SK-N-SH (cell line): Measurements from ENCODE around the gene LPIN1. TPM values are rescaled to one million over a fixed set of nuclear protein-coding genes. Genes with fewer than 3 reads are reported as not detected.
A peak's percentile ranks its signal among the peaks of the same experiment; 100 is the strongest.

Experiments used
- CTCF ChIA-PET: fragments of 300-600, 350-600 bp; formaldehyde crosslinking; extraction: SDS; loops from one replicate; lab custom pipeline; 2021; lab: Yijun Ruan, JAX
- POLR2A ChIA-PET: fragments of 350-600 bp; sonication (Branson Sonifier 250); formaldehyde crosslinking; extraction: SDS; loops from one replicate; lab custom pipeline; 2020; ENCODE audit warnings: antibody characterized with exemption, inconsistent platforms; lab: Yijun Ruan, JAX
- DNase-seq: peaks from one replicate; pipeline ENCODE4 v3.0.0; 2012
- H2AFZ ChIP-seq: fragments of 200-600 bp; sonication (generic); 2 replicates; pipeline ENCODE4 v1.8.1; 2016; ENCODE audit warnings: antibody characterized with exemption, mild to moderate bottlenecking, low read depth
- H3F3A ChIP-seq: fragments of 200-600 bp; sonication (generic); replicated peaks from 2 replicates; pipeline ENCODE3; 2016; ENCODE audit warnings: antibody characterized with exemption, mild to moderate bottlenecking; ENCODE audit not compliant: insufficient read depth
- H3K27ac ChIP-seq, 2 experiments: fragments of 200-500 bp in 1 of 2; fragments of 200-600 bp in 1 of 2; sonication (Bioruptor generic) in 1 of 2; sonication (generic), shearing (Covaris generic) in 1 of 2; 2 replicates each; pipeline versions ENCODE4 v1.5.1 to v1.6.1; 2014 to 2016; ENCODE audit warnings: low read depth in 2 of 2, inconsistent platforms in 1 of 2, low read length in 1 of 2, mild to moderate bottlenecking in 1 of 2, mixed read lengths in 1 of 2
- H3K27me3 ChIP-seq: fragments of 200-600 bp; sonication (generic), shearing (Covaris generic); 2 replicates; pipeline ENCODE4 v1.6.1; 2016; ENCODE audit warnings: mixed run types; ENCODE audit not compliant: insufficient read depth
- H3K36me3 ChIP-seq, 2 experiments: fragments of 200-500 bp in 1 of 2; fragments of 200-600 bp in 1 of 2; sonication (Bioruptor generic) in 1 of 2; sonication (generic) in 1 of 2; replicated peaks in 1 of 2; 2 replicates each; pipeline versions ENCODE3 to v1.5.1; 2014 to 2016; ENCODE audit warnings: low read length in 1 of 2, mild to moderate bottlenecking in 1 of 2; ENCODE audit not compliant: insufficient read depth in 2 of 2, control insufficient read depth in 1 of 2
- H3K4me1 ChIP-seq, 2 experiments: fragments of 200-500 bp in 1 of 2; fragments of 200-600 bp in 1 of 2; sonication (Bioruptor generic) in 1 of 2; sonication (generic), shearing (Covaris generic) in 1 of 2; 2 replicates each; pipeline versions ENCODE4 v1.5.1 to v1.6.1; 2014 to 2016; ENCODE audit warnings: low read depth in 1 of 2, low read length in 1 of 2, mixed run types in 1 of 2; ENCODE audit not compliant: insufficient read depth in 2 of 2, control insufficient read depth in 1 of 2
- H3K4me2 ChIP-seq: fragments of 200-600 bp; sonication (generic), shearing (Covaris generic); 2 replicates; pipeline ENCODE4 v1.6.1; 2017; ENCODE audit warnings: mixed run types
- H3K4me3 ChIP-seq, 2 experiments: fragments of 200-500 bp in 1 of 2; fragments of 200-600 bp in 1 of 2; sonication (Bioruptor generic) in 1 of 2; sonication (generic), shearing (Covaris generic) in 1 of 2; 2 replicates each; pipeline versions ENCODE4 v1.5.1 to v1.8.1; 2014 to 2016; ENCODE audit warnings: low read depth in 2 of 2, inconsistent platforms in 1 of 2, low read length in 1 of 2, mild to moderate bottlenecking in 1 of 2, mixed read lengths in 1 of 2, moderate library complexity in 1 of 2
- H3K79me2 ChIP-seq: fragments of 200-600 bp; sonication (generic); 2 replicates; pipeline ENCODE4 v1.8.1; 2017; ENCODE audit warnings: mild to moderate bottlenecking; ENCODE audit not compliant: insufficient read depth
- H3K9ac ChIP-seq: fragments of 200-600 bp; sonication (generic); 2 replicates; pipeline ENCODE4 v1.6.1; 2017; ENCODE audit warnings: mixed run types
- H3K9me2 ChIP-seq: fragments of 200-600 bp; sonication (generic); 2 replicates; pipeline ENCODE4 v1.6.1; 2017; ENCODE audit warnings: mixed run types
- H3K9me3 ChIP-seq: fragments of 200-600 bp; sonication (generic); 2 replicates; pipeline ENCODE4 v1.6.1; 2017; ENCODE audit warnings: mixed run types, mild to moderate bottlenecking, moderate library complexity
- H4K20me1 ChIP-seq: fragments of 200-600 bp; sonication (generic); 2 replicates; pipeline ENCODE4 v1.6.1; 2017; ENCODE audit warnings: mild to moderate bottlenecking, mixed run types; ENCODE audit not compliant: insufficient read depth
- CHD2 ChIP-seq: fragments of 150-350 bp; IDR thresholded peaks from 2 replicates; pipeline ENCODE4 v1.6.1; 2018; ENCODE audit warnings: low read length; ENCODE audit not compliant: partially characterized antibody
- CTCF ChIP-seq: fragments of 200-600 bp; sonication (generic); IDR thresholded peaks from 2 replicates; pipeline ENCODE4 v1.6.1; 2017; ENCODE audit warnings: antibody characterized with exemption, mild to moderate bottlenecking, moderate library complexity
- EP300 ChIP-seq, 2 experiments: IDR thresholded peaks; 2 replicates each; pipeline versions ENCODE4 v1.4.0 to v1.6.1; 2012; ENCODE audit warnings: borderline replicate concordance in 1 of 2, low read depth in 1 of 2, low read length in 1 of 2
- EZH2phosphoT487 ChIP-seq: fragments of 200-600 bp; sonication (generic); IDR thresholded peaks from 2 replicates; pipeline ENCODE4 v1.6.1; 2017; ENCODE audit warnings: low read depth, mixed run types, mild to moderate bottlenecking, antibody characterized with exemption, moderate library complexity, borderline replicate concordance
- FOXM1 ChIP-seq: IDR thresholded peaks from 2 replicates; pipeline ENCODE4 v1.4.0; 2012; ENCODE audit warnings: low read depth, mild to moderate bottlenecking
- GATA2 ChIP-seq: sonication (generic); formaldehyde crosslinking; IDR thresholded peaks from 2 replicates; pipeline ENCODE4 v1.5.0; 2020; ENCODE audit warnings: mild to moderate bottlenecking, missing genetic modification reagents
- IRF3 ChIP-seq: fragments of 150-350 bp; IDR thresholded peaks from 2 replicates; pipeline ENCODE4 v1.6.1; 2016; ENCODE audit warnings: mild to moderate bottlenecking, low read depth, low read length
- MAX ChIP-seq: IDR thresholded peaks from 2 replicates; pipeline ENCODE4 v1.4.0; 2012; ENCODE audit warnings: low read depth
- MEF2A ChIP-seq: IDR thresholded peaks from 2 replicates; pipeline ENCODE4 v1.4.0; 2012; ENCODE audit warnings: low read depth, borderline replicate concordance
- MXI1 ChIP-seq: IDR thresholded peaks from 2 replicates; pipeline ENCODE4 v1.6.1; 2012; ENCODE audit warnings: mild to moderate bottlenecking, low read depth, low read length, improper control_type of control experiment
- NFIC ChIP-seq: IDR thresholded peaks from 2 replicates; pipeline ENCODE4 v1.4.0; 2012; ENCODE audit warnings: borderline replicate concordance
- POLR2AphosphoS5 ChIP-seq: IDR thresholded peaks from 2 replicates; pipeline ENCODE4 v1.6.1; 2012; ENCODE audit warnings: low read depth, low read length
- RAD21 ChIP-seq: IDR thresholded peaks from 2 replicates; pipeline ENCODE4 v1.6.1; 2012; ENCODE audit warnings: mild to moderate bottlenecking, low read length
- RFX5 ChIP-seq: IDR thresholded peaks from 2 replicates; pipeline ENCODE4 v1.6.1; 2012; ENCODE audit warnings: mild to moderate bottlenecking, improper control_type of control experiment, low read length
- TAF1 ChIP-seq: IDR thresholded peaks from 2 replicates; pipeline ENCODE4 v1.6.1; 2012; ENCODE audit warnings: low read depth, mild to moderate bottlenecking, low read length, moderate library complexity, borderline replicate concordance
- TCF12 ChIP-seq: IDR thresholded peaks from 2 replicates; pipeline ENCODE4 v1.4.0; 2012
- TEAD4 ChIP-seq: IDR thresholded peaks from 2 replicates; pipeline ENCODE4 v1.4.0; 2012; ENCODE audit warnings: mild to moderate bottlenecking, borderline replicate concordance; ENCODE audit not compliant: insufficient read depth
- USF1 ChIP-seq: IDR thresholded peaks from 2 replicates; pipeline ENCODE4 v1.4.0; 2012; ENCODE audit warnings: low read depth, borderline replicate concordance
- YY1 ChIP-seq: IDR thresholded peaks from 2 replicates; pipeline ENCODE4 v1.4.0; 2012; ENCODE audit warnings: low read depth, mild to moderate bottlenecking
- ZBTB33 ChIP-seq: IDR thresholded peaks from 2 replicates; pipeline ENCODE4 v1.4.0; 2012; ENCODE audit warnings: low read depth, borderline replicate concordance
- WGBS: methylation state at CpG from one replicate; pipeline ENCODE4 v1.1.6; 2017; ENCODE audit warnings: low lambda C conversion rate; 5-methylcytosine and 5-hydroxymethylcytosine counted together
- polyA plus RNA-seq, 3 experiments: library from polyadenylated mRNA; depleted of rRNA; stranded (reverse); fragments of >200 nt; gene quantifications; 2 replicates each; pipeline ENCODE4 v1.2.3, GENCODE V29; 2012
- TF ChIP-seq, protein P1 (sequence below): IDR thresholded peaks from 2 replicates; pipeline ENCODE4 v1.6.1; 2012; ENCODE audit warnings: mild to moderate bottlenecking, low read depth, low read length, moderate library complexity
- TF ChIP-seq, protein P2 (sequence below): fragments of 150-350 bp; IDR thresholded peaks from 2 replicates; pipeline ENCODE4 v1.6.1; 2017; ENCODE audit warnings: antibody characterized with exemption, low read length, low read depth, borderline replicate concordance

The LPIN1 gene
- polyA plus RNA-seq, 1 of the 3 experiments (the other 2 are of a cell fraction): 22.1 TPM

DNA sequence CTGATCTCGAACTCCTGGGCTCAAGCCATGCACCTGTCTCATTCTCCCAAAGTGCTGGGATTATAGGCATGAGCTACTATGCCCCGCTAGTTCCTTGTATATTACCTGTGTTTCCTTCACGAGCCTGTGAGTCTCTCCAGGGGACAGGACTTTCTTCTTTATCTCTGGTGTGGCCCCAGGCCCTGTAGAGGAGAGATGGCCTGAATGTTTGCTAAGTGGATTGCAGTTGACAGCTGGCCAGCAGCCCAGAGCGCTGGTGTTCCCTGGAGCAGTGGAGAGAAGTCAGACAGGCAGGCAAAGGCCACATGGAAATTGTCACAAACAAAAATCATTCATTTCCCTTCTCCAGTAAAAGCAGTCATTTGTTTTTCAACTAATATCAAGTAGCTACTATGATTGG, 17.9 kb downstream of the LPIN1 start:
- CTCF ChIA-PET: interaction anchor here (0.8 to 9.5 kb wide), 16 partner anchors 10 to 1243 kb away, joined by 3 to 80 read pairs (median 8); partner anchors contain the start of gene LPIN1
- peaks cover 25 to 43% of the 10 kb centered on the region in 2 experiments for H3K36me3 ChIP-seq
- no peaks in the 10 kb centered on the region for H3F3A ChIP-seq
- 76% methylated on average over 4 of the region's 4 CpGs for WGBS
- H2AFZ ChIP-seq: no peak overlapping the region
- H3K9me3 ChIP-seq: no peaks in the 10 kb centered on the region
- H3K27ac ChIP-seq: peak overlapping the region in 1 of 2 experiments; percentile 97; a peak in 2 of 4 replicates
- H4K20me1 ChIP-seq: no peaks in the 10 kb centered on the region
- DNase-seq: peak; percentile 89
- no peak overlapping the region for H3K4me2 ChIP-seq
- no peak overlapping the region for H3K9ac ChIP-seq
- H3K4me3 ChIP-seq: no peak overlapping the region
- peaks cover 0 to 48% of the 10 kb centered on the region in 2 experiments; a peak in 2 of 4 replicates for H3K4me1 ChIP-seq
- H3K27me3 ChIP-seq: no peaks in the 10 kb centered on the region
- POLR2A ChIA-PET: interaction anchor here (1.0 to 2.4 kb wide), 6 partner anchors 10 to 45 kb away, joined by 3 to 18 read pairs (median 8); partner anchors contain the start of gene LPIN1
- peaks cover 7% of the 10 kb centered on the region; the same call in 1 of the 2 replicates for H3K79me2 ChIP-seq
- no peaks in the 10 kb centered on the region for H3K9me2 ChIP-seq
- TF ChIP-seq USF1: no peak
- TF ChIP-seq, protein P1, sequence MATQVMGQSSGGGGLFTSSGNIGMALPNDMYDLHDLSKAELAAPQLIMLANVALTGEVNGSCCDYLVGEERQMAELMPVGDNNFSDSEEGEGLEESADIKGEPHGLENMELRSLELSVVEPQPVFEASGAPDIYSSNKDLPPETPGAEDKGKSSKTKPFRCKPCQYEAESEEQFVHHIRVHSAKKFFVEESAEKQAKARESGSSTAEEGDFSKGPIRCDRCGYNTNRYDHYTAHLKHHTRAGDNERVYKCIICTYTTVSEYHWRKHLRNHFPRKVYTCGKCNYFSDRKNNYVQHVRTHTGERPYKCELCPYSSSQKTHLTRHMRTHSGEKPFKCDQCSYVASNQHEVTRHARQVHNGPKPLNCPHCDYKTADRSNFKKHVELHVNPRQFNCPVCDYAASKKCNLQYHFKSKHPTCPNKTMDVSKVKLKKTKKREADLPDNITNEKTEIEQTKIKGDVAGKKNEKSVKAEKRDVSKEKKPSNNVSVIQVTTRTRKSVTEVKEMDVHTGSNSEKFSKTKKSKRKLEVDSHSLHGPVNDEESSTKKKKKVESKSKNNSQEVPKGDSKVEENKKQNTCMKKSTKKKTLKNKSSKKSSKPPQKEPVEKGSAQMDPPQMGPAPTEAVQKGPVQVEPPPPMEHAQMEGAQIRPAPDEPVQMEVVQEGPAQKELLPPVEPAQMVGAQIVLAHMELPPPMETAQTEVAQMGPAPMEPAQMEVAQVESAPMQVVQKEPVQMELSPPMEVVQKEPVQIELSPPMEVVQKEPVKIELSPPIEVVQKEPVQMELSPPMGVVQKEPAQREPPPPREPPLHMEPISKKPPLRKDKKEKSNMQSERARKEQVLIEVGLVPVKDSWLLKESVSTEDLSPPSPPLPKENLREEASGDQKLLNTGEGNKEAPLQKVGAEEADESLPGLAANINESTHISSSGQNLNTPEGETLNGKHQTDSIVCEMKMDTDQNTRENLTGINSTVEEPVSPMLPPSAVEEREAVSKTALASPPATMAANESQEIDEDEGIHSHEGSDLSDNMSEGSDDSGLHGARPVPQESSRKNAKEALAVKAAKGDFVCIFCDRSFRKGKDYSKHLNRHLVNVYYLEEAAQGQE: no peak
- TF ChIP-seq NFIC: peak; percentile 18; the same call in 1 of the 2 replicates
- TF ChIP-seq TEAD4: no peak
- TF ChIP-seq, protein P2, sequence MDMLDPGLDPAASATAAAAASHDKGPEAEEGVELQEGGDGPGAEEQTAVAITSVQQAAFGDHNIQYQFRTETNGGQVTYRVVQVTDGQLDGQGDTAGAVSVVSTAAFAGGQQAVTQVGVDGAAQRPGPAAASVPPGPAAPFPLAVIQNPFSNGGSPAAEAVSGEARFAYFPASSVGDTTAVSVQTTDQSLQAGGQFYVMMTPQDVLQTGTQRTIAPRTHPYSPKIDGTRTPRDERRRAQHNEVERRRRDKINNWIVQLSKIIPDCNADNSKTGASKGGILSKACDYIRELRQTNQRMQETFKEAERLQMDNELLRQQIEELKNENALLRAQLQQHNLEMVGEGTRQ: no peak
- TF ChIP-seq YY1: no peak
- peak in 1 of 2 experiments; percentile 97; a peak in 2 of 4 replicates for TF ChIP-seq EP300 (IDR thresholded peaks at IDR 0.05; ENCODE audit: borderline replicate concordance in 1 of 2, low read depth in 1 of 2, low read length in 1 of 2)
- peak; percentile 32 for TF ChIP-seq RAD21
- TF ChIP-seq TCF12: peak; percentile 59
- TF ChIP-seq GATA2 (CRISPR knock-in tag): peak; percentile 96
- no peak for TF ChIP-seq EZH2phosphoT487
- TF ChIP-seq MAX: no peak
- no peak for TF ChIP-seq TAF1
- no peak for TF ChIP-seq RFX5
- TF ChIP-seq MXI1: peak; percentile 96
- peak; percentile 44; the same call in 1 of the 2 replicates for TF ChIP-seq POLR2AphosphoS5
- TF ChIP-seq MEF2A: no peak
- TF ChIP-seq IRF3: no peak
- no peak for TF ChIP-seq CTCF
- no peak for TF ChIP-seq ZBTB33
- peak; percentile 88 for TF ChIP-seq CHD2
- no peak for TF ChIP-seq FOXM1
